Measurements from ENCODE around the gene SLC16A13.
A peak's percentile ranks its signal among the peaks of the same experiment; 100 is the strongest.

Gene SLC16A13

GRCh38 chr17:6997171-6997570 lies 38.6 kb upstream of the SLC16A13 start:
- Histone ChIP-seq H3K4me1 (ENCODE audit: low read length) (no peaks in the 10 kb centered on the region), H3K9me3 (ENCODE audit: insufficient read depth, low read length) (no peaks in the 10 kb centered on the region), H3K79me2 (ENCODE audit: low read length) (no peaks in the 10 kb centered on the region), H3K27me3 (ENCODE audit: low read depth, low read length) (no peaks in the 10 kb centered on the region), H3K4me3 (ENCODE audit: low read length) (no peak overlapping the region), H3K4me2 (ENCODE audit: low read length) (no peak overlapping the region), H3K36me3 (replicated peaks; ENCODE audit: low read depth, low read length) (peaks cover 3% of the 10 kb centered on the region), H2AFZ (ENCODE audit: low read depth, low read length) (no peak overlapping the region), H3K27ac (ENCODE audit: low read length) (no peak overlapping the region), H3K9ac (ENCODE audit: low read length) (no peak overlapping the region), H4K20me1 (ENCODE audit: insufficient read depth, low read length) (no peaks in the 10 kb centered on the region)
- TF ChIP-seq CTCF (IDR thresholded peaks at IDR 0.05; ENCODE audit: low read depth, low read length) = no peak
- no peak for TF ChIP-seq EZH2phosphoT487 (IDR thresholded peaks at IDR 0.05; ENCODE audit: low read depth)

GRCh38 chr17:6998855-6999508 lies 36.8 kb upstream of the SLC16A13 start:
- no peaks in the 10 kb centered on the region for H3K4me1 ChIP-seq (ENCODE audit: low read length)
- H3K36me3 ChIP-seq (replicated peaks; ENCODE audit: low read depth, low read length) = peaks cover 3% of the 10 kb centered on the region
- no peak overlapping the region for H3K9ac ChIP-seq (ENCODE audit: low read length)
- H4K20me1 ChIP-seq (ENCODE audit: insufficient read depth, low read length) = no peaks in the 10 kb centered on the region; the same call in 1 of the 2 replicates
- no peak overlapping the region for H3K4me3 ChIP-seq (ENCODE audit: low read length)
- H2AFZ ChIP-seq (ENCODE audit: low read depth, low read length) = no peak overlapping the region
- TF ChIP-seq CTCF (IDR thresholded peaks at IDR 0.05; ENCODE audit: low read depth, low read length) (no peak), EZH2phosphoT487 (IDR thresholded peaks at IDR 0.05; ENCODE audit: low read depth) (no peak)
- H3K27me3 ChIP-seq (ENCODE audit: low read depth, low read length) = no peaks in the 10 kb centered on the region
- H3K27ac ChIP-seq (ENCODE audit: low read length) = no peak overlapping the region
- H3K4me2 ChIP-seq (ENCODE audit: low read length) = no peak overlapping the region
- H3K9me3 ChIP-seq (ENCODE audit: insufficient read depth, low read length) = no peaks in the 10 kb centered on the region
- H3K79me2 ChIP-seq (ENCODE audit: low read length) = no peaks in the 10 kb centered on the region

- Histone ChIP-seq H3K36me3 (replicated peaks; ENCODE audit: low read depth, low read length) (peaks cover 3% of the 10 kb centered on the region), H4K20me1 (ENCODE audit: insufficient read depth, low read length) (peaks cover 5% of the 10 kb centered on the region)
- TF ChIP-seq EZH2phosphoT487 (IDR thresholded peaks at IDR 0.05; ENCODE audit: low read depth) (no peak), CTCF (IDR thresholded peaks at IDR 0.05; ENCODE audit: low read depth, low read length) (peak; percentile 56)
These were observed 34.4 kb upstream of the SLC16A13 start for GRCh38 chr17:7001318-7001961.

GRCh38 chr17:7002288-7003047 lies 33.3 kb upstream of the SLC16A13 start:
- Histone ChIP-seq H3K4me3 (ENCODE audit: low read length) (no peak overlapping the region), H2AFZ (ENCODE audit: low read depth, low read length) (no peak overlapping the region), H4K20me1 (ENCODE audit: insufficient read depth, low read length) (peaks cover 5% of the 10 kb centered on the region), H3K4me1 (ENCODE audit: low read length) (no peaks in the 10 kb centered on the region), H3K27me3 (ENCODE audit: low read depth, low read length) (no peaks in the 10 kb centered on the region), H3K4me2 (ENCODE audit: low read length) (no peak overlapping the region), H3K9me3 (ENCODE audit: insufficient read depth, low read length) (no peaks in the 10 kb centered on the region), H3K9ac (ENCODE audit: low read length) (no peak overlapping the region), H3K36me3 (replicated peaks; ENCODE audit: low read depth, low read length) (peaks cover 3% of the 10 kb centered on the region), H3K27ac (ENCODE audit: low read length) (no peak overlapping the region), H3K79me2 (ENCODE audit: low read length) (no peaks in the 10 kb centered on the region)
- no peak for TF ChIP-seq EZH2phosphoT487 (IDR thresholded peaks at IDR 0.05; ENCODE audit: low read depth)
- no peak for TF ChIP-seq CTCF (IDR thresholded peaks at IDR 0.05; ENCODE audit: low read depth, low read length)

More at GRCh38 chr17:7001318-7001961, 34.4 kb upstream of the SLC16A13 start:
- Histone ChIP-seq H3K9ac (ENCODE audit: low read length) (no peak overlapping the region), H3K27ac (ENCODE audit: low read length) (no peak overlapping the region), H2AFZ (ENCODE audit: low read depth, low read length) (no peak overlapping the region), H3K4me2 (ENCODE audit: low read length) (no peak overlapping the region), H3K4me1 (ENCODE audit: low read length) (no peaks in the 10 kb centered on the region), H3K27me3 (ENCODE audit: low read depth, low read length) (no peaks in the 10 kb centered on the region), H3K4me3 (ENCODE audit: low read length) (no peak overlapping the region), H3K79me2 (ENCODE audit: low read length) (no peaks in the 10 kb centered on the region), H3K9me3 (ENCODE audit: insufficient read depth, low read length) (no peaks in the 10 kb centered on the region)

Data from OCI-LY3 (cell line).